ENCODE results near the gene PGAP2.

Gene PGAP2

DNA sequence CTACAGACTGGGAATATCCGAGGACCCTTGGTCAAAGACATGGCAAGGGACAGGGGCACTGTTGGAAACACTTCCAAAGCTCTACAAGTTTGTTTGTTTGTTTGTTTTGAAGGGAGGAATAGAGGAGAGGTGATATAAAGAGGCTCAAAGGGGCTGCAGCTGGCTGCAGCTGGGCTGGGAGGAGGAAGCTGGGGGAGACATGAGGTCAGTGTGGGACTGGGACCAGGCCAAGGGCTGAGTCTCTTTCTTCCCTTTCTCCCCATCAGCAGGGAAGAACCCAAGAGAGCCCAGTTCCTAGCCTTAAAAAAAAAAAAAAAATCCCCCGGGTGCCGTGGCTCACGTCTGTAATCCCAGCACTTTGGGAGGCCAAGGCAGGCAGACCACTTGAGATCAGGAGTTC, 27.4 kb downstream of the PGAP2 start:
- Histone ChIP-seq H3K36me3 (ENCODE audit: control insufficient read depth, insufficient read depth, low read length) (peaks cover 16% of the 10 kb centered on the region), H3K27me3 (replicated peaks; ENCODE audit: control insufficient read depth, insufficient read depth, low read length) (no peaks in the 10 kb centered on the region), H3K4me3 (replicated peaks; ENCODE audit: low read depth, low read length) (no peak overlapping the region)
- DNase-seq (ENCODE audit: extremely low read depth, insufficient read length), result no peak
- TF ChIP-seq, protein P1, sequence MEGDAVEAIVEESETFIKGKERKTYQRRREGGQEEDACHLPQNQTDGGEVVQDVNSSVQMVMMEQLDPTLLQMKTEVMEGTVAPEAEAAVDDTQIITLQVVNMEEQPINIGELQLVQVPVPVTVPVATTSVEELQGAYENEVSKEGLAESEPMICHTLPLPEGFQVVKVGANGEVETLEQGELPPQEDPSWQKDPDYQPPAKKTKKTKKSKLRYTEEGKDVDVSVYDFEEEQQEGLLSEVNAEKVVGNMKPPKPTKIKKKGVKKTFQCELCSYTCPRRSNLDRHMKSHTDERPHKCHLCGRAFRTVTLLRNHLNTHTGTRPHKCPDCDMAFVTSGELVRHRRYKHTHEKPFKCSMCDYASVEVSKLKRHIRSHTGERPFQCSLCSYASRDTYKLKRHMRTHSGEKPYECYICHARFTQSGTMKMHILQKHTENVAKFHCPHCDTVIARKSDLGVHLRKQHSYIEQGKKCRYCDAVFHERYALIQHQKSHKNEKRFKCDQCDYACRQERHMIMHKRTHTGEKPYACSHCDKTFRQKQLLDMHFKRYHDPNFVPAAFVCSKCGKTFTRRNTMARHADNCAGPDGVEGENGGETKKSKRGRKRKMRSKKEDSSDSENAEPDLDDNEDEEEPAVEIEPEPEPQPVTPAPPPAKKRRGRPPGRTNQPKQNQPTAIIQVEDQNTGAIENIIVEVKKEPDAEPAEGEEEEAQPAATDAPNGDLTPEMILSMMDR (IDR thresholded peaks at IDR 0.05; ENCODE audit: insufficient read depth, low read length, poor library complexity, severe bottlenecking), result no peak

DNA sequence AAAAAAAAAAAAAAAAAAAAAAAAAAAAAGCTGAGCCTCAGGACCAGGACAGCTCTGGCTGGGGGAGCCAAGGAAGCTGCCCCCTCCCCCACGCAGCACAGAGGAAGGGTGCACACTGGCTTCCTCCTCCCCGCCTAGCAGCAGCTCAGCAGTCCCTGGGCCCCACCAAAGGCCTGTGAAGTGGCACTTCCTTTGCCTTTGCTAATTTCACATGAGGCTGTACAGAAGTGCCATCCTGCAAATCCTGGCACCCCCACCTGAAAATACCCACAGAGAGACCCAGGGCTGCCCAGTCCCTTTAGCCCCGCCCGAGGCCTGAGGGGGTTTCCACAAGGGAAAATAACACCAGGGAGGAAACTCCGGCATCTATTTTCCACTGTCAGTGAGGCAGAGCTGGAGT, 28.5 kb downstream of the PGAP2 start:
- DNase-seq (ENCODE audit: extremely low read depth, insufficient read length), result no peak
- peak overlapping the region; percentile 91 for H3K4me3 ChIP-seq (replicated peaks; ENCODE audit: low read depth, low read length)
- peaks cover 13% of the 10 kb centered on the region for H3K36me3 ChIP-seq (ENCODE audit: control insufficient read depth, insufficient read depth, low read length)
- H3K27me3 ChIP-seq (replicated peaks; ENCODE audit: control insufficient read depth, insufficient read depth, low read length), result no peaks in the 10 kb centered on the region
- TF ChIP-seq, protein P1 (IDR thresholded peaks at IDR 0.05; ENCODE audit: insufficient read depth, low read length, poor library complexity, severe bottlenecking), result no peak

DNA sequence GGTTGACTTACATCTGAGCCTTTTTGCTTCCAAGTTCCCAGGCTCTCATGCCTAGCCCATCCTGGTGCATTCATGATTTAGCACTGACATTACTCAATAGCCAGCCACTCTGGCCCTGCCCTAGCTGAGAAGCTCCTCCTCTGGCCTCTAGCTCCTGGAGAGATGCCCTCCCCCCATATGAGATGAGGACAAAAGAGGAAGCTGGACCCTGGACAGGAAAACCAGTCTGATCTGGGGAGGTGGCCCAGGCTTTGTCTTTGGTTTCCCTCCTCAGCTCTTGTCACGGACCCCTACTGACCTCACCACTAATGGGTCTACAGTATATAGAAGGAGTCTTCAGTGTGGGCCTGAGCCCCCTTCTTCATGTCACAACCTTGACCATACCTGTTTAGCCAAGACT, 29.4 kb downstream of the PGAP2 start:
- H3K36me3 ChIP-seq (ENCODE audit: control insufficient read depth, insufficient read depth, low read length), result peaks cover 12% of the 10 kb centered on the region
- TF ChIP-seq, protein P1 (IDR thresholded peaks at IDR 0.05; ENCODE audit: insufficient read depth, low read length, poor library complexity, severe bottlenecking), result no peak
- no peak for DNase-seq (ENCODE audit: extremely low read depth, insufficient read length)
- H3K4me3 ChIP-seq (replicated peaks; ENCODE audit: low read depth, low read length), result peak overlapping the region; percentile 91
- H3K27me3 ChIP-seq (replicated peaks; ENCODE audit: control insufficient read depth, insufficient read depth, low read length), result no peaks in the 10 kb centered on the region

DNA sequence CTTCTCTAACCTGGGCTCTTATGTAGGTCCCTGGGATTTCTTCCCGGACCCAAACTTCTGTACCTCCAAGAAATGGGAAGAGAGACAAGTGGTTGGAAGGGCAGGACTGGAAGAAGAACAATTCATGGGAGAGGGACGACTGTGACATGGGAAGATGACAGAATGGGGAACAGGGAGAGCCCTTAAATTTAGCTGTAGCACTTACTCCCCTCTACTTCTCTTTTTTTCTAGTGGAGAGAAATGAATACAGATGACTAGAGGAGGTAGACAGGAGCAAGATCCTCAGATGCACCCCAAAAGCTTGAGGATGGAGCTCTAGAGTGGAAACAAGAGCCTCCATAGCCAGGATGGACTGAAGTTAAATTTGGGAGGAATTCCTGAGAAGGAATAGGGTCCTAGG, 30.1 kb downstream of the PGAP2 start:
- TF ChIP-seq, protein P1 (IDR thresholded peaks at IDR 0.05; ENCODE audit: insufficient read depth, low read length, poor library complexity, severe bottlenecking), result no peak
- peaks cover 11% of the 10 kb centered on the region for H3K36me3 ChIP-seq (ENCODE audit: control insufficient read depth, insufficient read depth, low read length)
- H3K27me3 ChIP-seq (replicated peaks; ENCODE audit: control insufficient read depth, insufficient read depth, low read length), result no peaks in the 10 kb centered on the region
- H3K4me3 ChIP-seq (replicated peaks; ENCODE audit: low read depth, low read length), result peak overlapping the region; percentile 91
- no peak for DNase-seq (ENCODE audit: extremely low read depth, insufficient read length)

DNA sequence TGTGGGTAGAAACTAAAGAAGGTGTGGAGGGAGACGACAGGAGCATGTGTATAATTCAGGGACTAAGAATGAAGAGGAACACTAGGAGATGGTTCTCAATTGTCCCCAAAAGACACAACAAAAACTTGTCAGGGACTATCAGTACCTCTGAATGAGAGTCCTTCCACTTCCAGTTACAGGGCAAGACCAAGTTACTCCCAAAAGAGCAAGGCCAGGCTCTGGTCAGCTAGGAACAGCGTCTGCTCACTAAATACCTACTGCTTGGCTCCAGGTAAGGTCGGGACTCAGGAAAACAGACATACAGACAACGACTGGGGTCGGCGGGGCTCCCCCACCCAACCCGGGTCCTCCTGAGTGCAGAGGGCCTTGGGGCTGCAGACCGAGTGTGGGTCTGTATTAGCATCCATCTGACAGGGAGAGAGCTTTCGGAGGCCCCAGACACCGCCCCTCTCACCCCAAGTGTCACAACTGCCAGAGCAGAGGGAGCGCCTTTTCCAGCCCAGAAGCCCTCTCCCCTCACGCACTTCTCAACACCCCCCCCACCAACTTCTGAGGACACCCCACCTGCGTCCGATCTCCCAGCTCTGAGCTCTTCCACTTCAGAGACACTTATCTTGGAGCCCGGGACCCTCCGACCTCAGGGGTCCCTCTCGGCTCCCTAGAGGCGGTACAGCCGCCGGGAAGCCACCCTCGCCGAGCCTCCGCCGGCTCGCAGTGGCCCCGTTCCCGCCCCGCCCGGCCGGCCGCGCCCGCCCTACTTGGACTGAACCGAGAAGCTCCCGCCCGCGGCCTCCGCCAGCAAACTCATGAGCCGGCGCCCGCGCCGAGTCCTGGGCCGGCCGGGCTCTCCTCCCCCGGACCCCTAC, 31.9 kb downstream of the PGAP2 start:
- Histone ChIP-seq H3K36me3 (ENCODE audit: control insufficient read depth, insufficient read depth, low read length) (peaks cover 3% of the 10 kb centered on the region), H3K4me3 (replicated peaks; ENCODE audit: low read depth, low read length) (peak overlapping the region; percentile 91), H3K27me3 (replicated peaks; ENCODE audit: control insufficient read depth, insufficient read depth, low read length) (no peaks in the 10 kb centered on the region)
- TF ChIP-seq, protein P1 (IDR thresholded peaks at IDR 0.05; ENCODE audit: insufficient read depth, low read length, poor library complexity, severe bottlenecking), result no peak
- peak; percentile 48 for DNase-seq (ENCODE audit: extremely low read depth, insufficient read length)
